WTC11 (cell line): ENCODE measurements around the gene SMURF1. TPM values are rescaled to one million over a fixed set of nuclear protein-coding genes. Genes with fewer than 3 reads are reported as not detected.

Experiments used
- ATAC-seq: fragments of 200-7000 bp; cut with Tn5 transposase; 2 replicates; pipeline ENCODE4 v1.10.0; 2021; ENCODE audit warnings: mild to moderate bottlenecking, moderate library complexity
- CTCF ChIA-PET: fragments of 300-600 bp; sonication (Branson Sonifier 250); formaldehyde crosslinking; loops from one replicate; lab custom pipeline; 2021; ENCODE audit warnings: antibody characterized with exemption; lab: Charles Lee
- POLR2A ChIA-PET: fragments of 350-600 bp; sonication (Branson Sonifier 250); formaldehyde crosslinking; loops from one replicate; lab custom pipeline; 2021; ENCODE audit warnings: antibody characterized with exemption; lab: Charles Lee
- DNase-seq: peaks from one replicate; pipeline ENCODE4 v3.0.0; 2021; ENCODE audit warnings: low spot score
- H3K27ac Mint-ChIP-seq: 2 replicates; pipeline ENCODE4 v1.8.0; 2021; ENCODE audit warnings: mixed read lengths
- H3K27me3 Mint-ChIP-seq: 2 replicates; pipeline ENCODE4 v1.8.0; 2021; ENCODE audit warnings: low read depth, mild to moderate bottlenecking, moderate library complexity, mixed read lengths
- H3K36me3 Mint-ChIP-seq: 2 replicates; pipeline ENCODE4 v1.8.0; 2021; ENCODE audit warnings: mixed read lengths
- H3K4me1 Mint-ChIP-seq: 2 replicates; pipeline ENCODE4 v1.8.0; 2022; ENCODE audit warnings: mixed read lengths
- H3K4me3 Mint-ChIP-seq: 2 replicates; pipeline ENCODE4 v1.8.0; 2021; ENCODE audit warnings: mild to moderate bottlenecking, moderate library complexity, mixed read lengths
- H3K9me3 Mint-ChIP-seq: 2 replicates; pipeline ENCODE4 v1.8.0; 2021; ENCODE audit warnings: mixed read lengths
- ELF4 ChIP-seq: sonication (generic); formaldehyde crosslinking; IDR thresholded peaks from 2 replicates; pipeline ENCODE4 v1.8.1; 2022; ENCODE audit warnings: low read depth, mild to moderate bottlenecking, moderate library complexity, missing genetic modification reagents
- ERG ChIP-seq: fragments of 250-450 bp; sonication (Bioruptor Pico); IDR thresholded peaks from 2 replicates; pipeline ENCODE4 v1.8.0; 2021; ENCODE audit warnings: mild to moderate bottlenecking
- FOXK1 ChIP-seq: sonication (generic); formaldehyde crosslinking; IDR thresholded peaks from 2 replicates; pipeline ENCODE4 v1.8.0; 2022; ENCODE audit warnings: mild to moderate bottlenecking, moderate library complexity, missing genetic modification reagents
- FOXP1 ChIP-seq: sonication (generic); formaldehyde crosslinking; IDR thresholded peaks from 2 replicates; pipeline ENCODE4 v1.8.0; 2022; ENCODE audit warnings: missing genetic modification reagents, mild to moderate bottlenecking, moderate library complexity, borderline replicate concordance
- FOXP4 ChIP-seq: sonication (generic); formaldehyde crosslinking; IDR thresholded peaks from 2 replicates; pipeline ENCODE4 v1.8.0; 2022; ENCODE audit warnings: mild to moderate bottlenecking, missing genetic modification reagents
- GRHL2 ChIP-seq: fragments of 250-450 bp; sonication (Bioruptor Pico); IDR thresholded peaks from 2 replicates; pipeline ENCODE4 v1.8.0; 2022; ENCODE audit warnings: mild to moderate bottlenecking, moderate library complexity; ENCODE audit not compliant: insufficient replicate concordance, severe bottlenecking
- JAZF1 ChIP-seq: fragments of 250-450 bp; sonication (Bioruptor Pico); IDR thresholded peaks from 2 replicates; pipeline ENCODE4 v1.9.0; 2021; ENCODE audit warnings: moderate library complexity, mild to moderate bottlenecking, inconsistent platforms
- KAT7 ChIP-seq: sonication (generic); formaldehyde crosslinking; IDR thresholded peaks from 2 replicates; pipeline ENCODE4 v1.8.1; 2023; ENCODE audit warnings: missing genetic modification reagents, mild to moderate bottlenecking, borderline replicate concordance
- NR2C2 ChIP-seq: sonication (generic); formaldehyde crosslinking; IDR thresholded peaks from 2 replicates; pipeline ENCODE4 v1.8.0; 2022; ENCODE audit warnings: mild to moderate bottlenecking, missing genetic modification reagents
- OVOL2 ChIP-seq: fragments of 250-450 bp; sonication (Bioruptor Pico); IDR thresholded peaks from 2 replicates; pipeline ENCODE4 v1.9.0; 2021; ENCODE audit warnings: mild to moderate bottlenecking, borderline replicate concordance
- PRDM15 ChIP-seq: sonication (generic); formaldehyde crosslinking; IDR thresholded peaks from 2 replicates; pipeline ENCODE4 v1.8.0; 2022; ENCODE audit warnings: missing genetic modification reagents
- STAT6 ChIP-seq: sonication (generic); formaldehyde crosslinking; conservative IDR thresholded peaks from 2 replicates; pipeline ENCODE4 v1.8.1; 2023; ENCODE audit warnings: mild to moderate bottlenecking, low read depth, missing genetic modification reagents, moderate library complexity
- ZNF138 ChIP-seq: sonication (generic); formaldehyde crosslinking; conservative IDR thresholded peaks from 2 replicates; pipeline ENCODE4 v1.8.1; 2022; ENCODE audit warnings: mild to moderate bottlenecking, moderate library complexity, missing genetic modification reagents
- ZSCAN18 ChIP-seq: fragments of 250-450 bp; sonication (Bioruptor Pico); IDR thresholded peaks from 2 replicates; pipeline ENCODE4 v2.1.2; 2022; ENCODE audit warnings: mild to moderate bottlenecking, moderate library complexity
- total RNA-seq: library from RNA; stranded (reverse); gene quantifications from 3 replicates; pipeline ENCODE4 v1.2.3, GENCODE V29; 2021

The SMURF1 gene
- total RNA-seq, 1 experiment from 2014 or later: 23.2 TPM

- TF ChIP-seq FOXK1 (CRISPR knock-in tag) (no peak), ERG (CRISPR knock-in tag) (no peak)
Observed at GRCh38 chr7:99097730-99098129, 46.2 kb downstream of the SMURF1 start (continued).

GRCh38 chr7:99096124-99096887 is 47.6 kb downstream of the SMURF1 start:
- no peak overlapping the region for H3K27ac Mint-ChIP-seq
- DNase-seq (no peak), ATAC-seq (no peak)
- ChIA-PET POLR2A (no interaction called here), CTCF (interaction anchor here (1.4 kb wide), 1 partner anchor 59 kb away, joined by 4 read pairs; no protein-coding TSS in a partner anchor)
- no peaks in the 10 kb centered on the region for H3K27me3 Mint-ChIP-seq
- peaks cover 45% of the 10 kb centered on the region for H3K4me1 Mint-ChIP-seq
- peaks cover 2% of the 10 kb centered on the region; the same call in 1 of the 2 replicates for H3K36me3 Mint-ChIP-seq
- TF ChIP-seq FOXP4 (CRISPR knock-in tag) (no peak), OVOL2 (CRISPR knock-in tag) (no peak), ZSCAN18 (no peak), JAZF1 (CRISPR knock-in tag) (no peak), ELF4 (CRISPR knock-in tag) (no peak), ZNF138 (CRISPR knock-in tag) (no peak), KAT7 (CRISPR knock-in tag) (no peak), PRDM15 (no peak), FOXP1 (no peak), NR2C2 (CRISPR knock-in tag) (no peak), STAT6 (no peak), GRHL2 (CRISPR knock-in tag) (no peak)
- 0 out of 2 replicates have a peak, but pooled peaks cover 4% of the 10 kb centered on the region for H3K9me3 Mint-ChIP-seq
- H3K4me3 Mint-ChIP-seq: no peak overlapping the region
